OCI-LY3 (cell line): ENCODE data around the gene MYL1.

ENCODE experiments used
- CTCF ChIP-seq: fragments of 200-600, 300-600 bp; sonication (generic); IDR thresholded peaks from 2 replicates; pipeline ENCODE4 v1.5.1; 2014; ENCODE audit warnings: antibody characterized with exemption, low read length, low read depth
- EZH2phosphoT487 ChIP-seq: fragments of 200-600 bp; shearing (Covaris generic); IDR thresholded peaks from 2 replicates; pipeline ENCODE4 v1.6.1; 2018; ENCODE audit warnings: antibody characterized with exemption, mixed run types, low read depth

GRCh38 chr2:210318891-210319290, 3.9 kb upstream of the MYL1 start:
- TF ChIP-seq CTCF (no peak), EZH2phosphoT487 (no peak)
